Astrocyte (in vitro differentiated cells and primary cell): ENCODE data around the gene CSRP2.

ENCODE experiments used
- CTCF ChIP-seq: IDR thresholded peaks from 2 replicates; pipeline ENCODE4 v1.5.1; 2011; ENCODE audit warnings: low read depth, mild to moderate bottlenecking, inconsistent platforms, low read length, moderate library complexity; ENCODE audit not compliant: insufficient read depth
- EZH2 ChIP-seq: IDR thresholded peaks from 2 replicates; pipeline ENCODE4 v1.6.1; 2012; ENCODE audit warnings: mild to moderate bottlenecking, low read length, inconsistent platforms; ENCODE audit not compliant: insufficient read depth

- TF ChIP-seq CTCF (no peak), EZH2 (no peak)
Measured at GRCh38 chr12:76915361-76916169, 36.7 kb upstream of the CSRP2 start.
